K562 (cell line): ENCODE data around the gene TRMT1. TPM values are rescaled to one million over a fixed set of nuclear protein-coding genes. Genes with fewer than 3 reads are reported as not detected.

Source experiments
- BRD4 ChIP-seq: fragments of 200-600 bp; sonication (generic); IDR thresholded peaks from 2 replicates; pipeline ENCODE4 v1.6.1; 2017; ENCODE audit warnings: inconsistent platforms
- CBX3 ChIP-seq, 2 experiments: IDR thresholded peaks; 1 replicate in 1 of 2; 2 replicates in 1 of 2; pipeline ENCODE4 v1.6.1; 2012; ENCODE audit warnings: inconsistent platforms in 2 of 2, low read length in 2 of 2, borderline replicate concordance in 1 of 2, control low read depth in 1 of 2
- DMBX1 ChIP-seq: fragments of 250-450 bp; sonication (Bioruptor Pico); IDR thresholded peaks from 2 replicates; pipeline ENCODE4 v1.8.0; 2022; ENCODE audit warnings: inconsistent platforms, mild to moderate bottlenecking, moderate library complexity, borderline replicate concordance
- GABPA ChIP-seq: fragments of 200-800 bp; sonication (Bioruptor generic); conservative IDR thresholded peaks from 2 replicates; pipeline ENCODE4 v1.6.1; 2016; ENCODE audit warnings: low read depth, missing genetic modification characterization, missing compliant biosample characterization
- HES1 ChIP-seq: fragments of 450-650 bp; IDR thresholded peaks from 2 replicates; pipeline ENCODE4 v1.6.1; 2016; ENCODE audit warnings: low read depth, mild to moderate bottlenecking, moderate library complexity
- HLTF ChIP-seq: fragments of 450-650 bp; IDR thresholded peaks from 2 replicates; pipeline ENCODE4 v1.6.1; 2016
- JUNB ChIP-seq: fragments of 450-650 bp; formaldehyde crosslinking; conservative IDR thresholded peaks from 2 replicates; pipeline ENCODE4 v1.4.0; 2020; ENCODE audit warnings: mild to moderate bottlenecking
- KLF16 ChIP-seq: IDR thresholded peaks from 2 replicates; pipeline ENCODE4 v1.6.1; 2016; ENCODE audit warnings: antibody characterized with exemption
- L3MBTL2 ChIP-seq: fragments of 450-650 bp; IDR thresholded peaks from 2 replicates; pipeline ENCODE4 v1.6.1; 2016; ENCODE audit warnings: mild to moderate bottlenecking, moderate library complexity
- MTA1 ChIP-seq: fragments of 450-650 bp; IDR thresholded peaks from 2 replicates; pipeline ENCODE4 v1.6.1; 2017; ENCODE audit warnings: borderline replicate concordance
- NCOA4 ChIP-seq: fragments of 450-650 bp; IDR thresholded peaks from 2 replicates; pipeline ENCODE4 v1.6.1; 2018; ENCODE audit warnings: mild to moderate bottlenecking; ENCODE audit not compliant: partially characterized antibody
- NFE2 ChIP-seq: IDR thresholded peaks from 2 replicates; pipeline ENCODE4 v1.6.1; 2014; ENCODE audit warnings: antibody characterized with exemption, low read depth
- NRF1 ChIP-seq, 2 experiments: fragments of 450-650 bp; IDR thresholded peaks in 1 of 2; conservative IDR thresholded peaks in 1 of 2; 2 replicates each; pipeline ENCODE4 v1.6.1; 2014; ENCODE audit warnings: mild to moderate bottlenecking in 2 of 2
- RAD21 ChIP-seq, 2 experiments: fragments of 250-450 bp in 1 of 2; fragments of 450-650 bp in 1 of 2; sonication (Bioruptor Pico) in 1 of 2; formaldehyde crosslinking in 1 of 2; IDR thresholded peaks in 1 of 2; conservative IDR thresholded peaks in 1 of 2; 2 replicates each; pipeline versions ENCODE4 v1.4.0 to v1.8.0; 2020 to 2022; ENCODE audit warnings: mild to moderate bottlenecking in 2 of 2, moderate library complexity in 1 of 2
- SAFB2 ChIP-seq: fragments of 200-400 bp; formaldehyde crosslinking; IDR thresholded peaks from 2 replicates; pipeline ENCODE4 v1.6.1; 2018; ENCODE audit warnings: borderline replicate concordance, low read length, low read depth, moderate library complexity; ENCODE audit not compliant: severe bottlenecking
- SMAD1 ChIP-seq: fragments of 150-350 bp; IDR thresholded peaks from 2 replicates; pipeline ENCODE4 v1.6.1; 2014; ENCODE audit warnings: low read length, low read depth; ENCODE audit not compliant: partially characterized antibody
- SMC3 ChIP-seq: conservative IDR thresholded peaks from 2 replicates; pipeline ENCODE4 v1.6.1; 2011; ENCODE audit warnings: low read depth, low read length, improper control_type of control experiment; ENCODE audit not compliant: insufficient read depth
- XRCC3 ChIP-seq: fragments of 450-650 bp; IDR thresholded peaks from 2 replicates; pipeline ENCODE4 v1.6.1; 2017; ENCODE audit warnings: mild to moderate bottlenecking, moderate library complexity
- ZBED1 ChIP-seq: IDR thresholded peaks from 2 replicates; pipeline ENCODE4 v1.6.1; 2014
- ZNF217 ChIP-seq: sonication (generic); formaldehyde crosslinking; IDR thresholded peaks from 2 replicates; pipeline ENCODE4 v1.8.0; 2022; ENCODE audit warnings: mild to moderate bottlenecking, missing genetic modification reagents
- ZNF282 ChIP-seq: sonication (generic); formaldehyde crosslinking; IDR thresholded peaks from 2 replicates; pipeline ENCODE4 v1.8.1; 2023; ENCODE audit warnings: missing genetic modification reagents
- ZNF639 ChIP-seq, 2 experiments: fragments of 200-800 bp in 1 of 2; sonication (Bioruptor generic) in 1 of 2; sonication (generic) in 1 of 2; formaldehyde crosslinking in 1 of 2; IDR thresholded peaks in 1 of 2; conservative IDR thresholded peaks in 1 of 2; 2 replicates each; pipeline versions ENCODE4 v1.5.0 to v1.6.1; 2016 to 2020; ENCODE audit warnings: missing compliant biosample characterization in 1 of 2, missing genetic modification characterization in 1 of 2, missing genetic modification reagents in 1 of 2
- polyA plus RNA-seq, 8 experiments: library from polyadenylated mRNA; depleted of rRNA in 4 of 8; stranded (reverse) in 5 of 8; unstranded in 3 of 8; fragments of >200 nt; fragmentation: Nextera tagmentation in 2 of 8; fragmentation: Illumina TruSeq in 1 of 8; extraction: Ambion mirVana in 2 of 8; extraction: Trizol in 1 of 8; gene quantifications; 2 replicates each; pipeline versions ENCODE4 v1.2.1 to v1.2.3, GENCODE V29; 2011 to 2014; ENCODE audit warnings: inconsistent platforms in 1 of 8, missing spikeins in 1 of 8
- total RNA-seq, 7 experiments: library from RNA; depleted of rRNA in 6 of 7; stranded (reverse); fragments of >200 nt in 6 of 7; fragmentation: Illumina TruSeq in 2 of 7; extraction: Trizol in 2 of 7; gene quantifications; 2 replicates each; pipeline versions ENCODE4 v1.2.1 to v1.2.3, GENCODE V29; 2011 to 2021; ENCODE audit warnings: low replicate concordance in 1 of 7
- TF ChIP-seq, protein P1 (sequence below): IDR thresholded peaks from 2 replicates; pipeline ENCODE4 v1.6.1; 2012; ENCODE audit warnings: low read depth, low read length, improper control_type of control experiment, borderline replicate concordance
- TF ChIP-seq, protein P2 (sequence below): sonication (generic); formaldehyde crosslinking; IDR thresholded peaks from 2 replicates; pipeline ENCODE4 v1.8.0; 2022; ENCODE audit warnings: missing genetic modification reagents, mild to moderate bottlenecking, moderate library complexity, borderline replicate concordance

The TRMT1 gene
- total and polyA plus RNA-seq, 9 of the 15 experiments (the other 6 are each of a cell fraction or from before 2014, with no cell fraction given): 5.8 to 158 (median 54.3) TPM

GRCh38 chr19:13151605-13152355 lies 35.2 kb upstream of the TRMT1 start (continued):
- no peak for TF ChIP-seq RAD21 (CRISPR knock-in tag; conservative IDR thresholded peaks at IDR 0.05 in 1 of 2, IDR thresholded peaks at IDR 0.05 in 1 of 2)
- no peak for TF ChIP-seq NCOA4
- TF ChIP-seq, protein P1, sequence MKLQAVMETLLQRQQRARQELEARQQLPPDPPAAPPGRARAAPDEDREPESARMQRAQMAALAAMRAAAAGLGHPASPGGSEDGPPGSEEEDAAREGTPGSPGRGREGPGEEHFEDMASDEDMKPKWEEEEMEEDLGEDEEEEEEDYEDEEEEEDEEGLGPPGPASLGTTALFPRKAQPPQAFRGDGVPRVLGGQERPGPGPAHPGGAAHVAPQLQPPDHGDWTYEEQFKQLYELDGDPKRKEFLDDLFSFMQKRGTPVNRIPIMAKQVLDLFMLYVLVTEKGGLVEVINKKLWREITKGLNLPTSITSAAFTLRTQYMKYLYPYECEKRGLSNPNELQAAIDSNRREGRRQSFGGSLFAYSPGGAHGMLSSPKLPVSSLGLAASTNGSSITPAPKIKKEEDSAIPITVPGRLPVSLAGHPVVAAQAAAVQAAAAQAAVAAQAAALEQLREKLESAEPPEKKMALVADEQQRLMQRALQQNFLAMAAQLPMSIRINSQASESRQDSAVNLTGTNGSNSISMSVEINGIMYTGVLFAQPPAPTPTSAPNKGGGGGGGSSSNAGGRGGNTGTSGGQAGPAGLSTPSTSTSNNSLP: 0 out of 2 replicates have a peak, but pooled peaks have one; percentile 12
- TF ChIP-seq ZNF282 (CRISPR knock-in tag): no peak
- no peak for TF ChIP-seq DMBX1 (CRISPR knock-in tag)
- no peak for TF ChIP-seq JUNB (CRISPR knock-in tag)
- no peak for TF ChIP-seq NFE2
- peak; percentile 34 to 51; a peak in 3 of 4 replicates for TF ChIP-seq NRF1 (conservative IDR thresholded peaks at IDR 0.05 in 1 of 2, IDR thresholded peaks at IDR 0.05 in 1 of 2)
- no peak for TF ChIP-seq SMC3
- TF ChIP-seq HES1: peak; percentile 25; the same call in 1 of the 2 replicates
- TF ChIP-seq ZNF639 (CRISPR knock-in tag; conservative IDR thresholded peaks at IDR 0.05 in 1 of 2, IDR thresholded peaks at IDR 0.05 in 1 of 2): no peak
- peak; percentile 67 for TF ChIP-seq L3MBTL2
- TF ChIP-seq GABPA (tag): peak; percentile 85
- TF ChIP-seq SMAD1: peak; percentile 75
- TF ChIP-seq, protein P2, sequence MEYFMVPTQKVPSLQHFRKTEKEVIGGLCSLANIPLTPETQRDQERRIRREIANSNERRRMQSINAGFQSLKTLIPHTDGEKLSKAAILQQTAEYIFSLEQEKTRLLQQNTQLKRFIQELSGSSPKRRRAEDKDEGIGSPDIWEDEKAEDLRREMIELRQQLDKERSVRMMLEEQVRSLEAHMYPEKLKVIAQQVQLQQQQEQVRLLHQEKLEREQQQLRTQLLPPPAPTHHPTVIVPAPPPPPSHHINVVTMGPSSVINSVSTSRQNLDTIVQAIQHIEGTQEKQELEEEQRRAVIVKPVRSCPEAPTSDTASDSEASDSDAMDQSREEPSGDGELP (CRISPR knock-in tag): peak; percentile 85; the same call in 1 of the 2 replicates
- TF ChIP-seq SAFB2: no peak
- no peak for TF ChIP-seq KLF16
- no peak for TF ChIP-seq ZNF217 (CRISPR knock-in tag)
- TF ChIP-seq BRD4: no peak; the same call in 1 of the 2 replicates
- no peak for TF ChIP-seq MTA1
- TF ChIP-seq CBX3 (IDR thresholded peaks at IDR 0.05; ENCODE audit: borderline replicate concordance in 1 of 2, low read length in 2 of 2): peak in 1 of 2 experiments; percentile 17; a peak in 1 of 3 replicates
- no peak for TF ChIP-seq XRCC3
- 0 out of 2 replicates have a peak, but pooled peaks have one; percentile 31 for TF ChIP-seq ZBED1
- TF ChIP-seq HLTF: no peak
